Renal pelvis (tissue), 4 donors: ENCODE measurements around the gene EIF3K. TPM values are rescaled to one million over a fixed set of nuclear protein-coding genes. Genes with fewer than 3 reads are reported as not detected.

ENCODE experiments used
- DNase-seq: peaks from one replicate; pipeline ENCODE4 v3.0.0-alpha.2; 2013
- polyA plus RNA-seq, 3 donors: library from polyadenylated mRNA; unstranded; fragments of 120-200 nt; gene quantifications; one replicate each; pipeline ENCODE4 v1.2.1, GENCODE V29; 2013; ENCODE audit not compliant: insufficient read length in 3 of 3

Gene EIF3K
- polyA plus RNA-seq, 3 donors: 334 to 353 (median 345) TPM

- no peak for DNase-seq
These were observed 25.7 kb downstream of the EIF3K start for GRCh38 chr19:38644719-38645118.

GRCh38 chr19:38647368-38647965, 28.5 kb downstream of the EIF3K start, which contains the start of gene ACTN4:
Gene ACTN4 (plus strand): TSS chr19:38647649. CDS start chr19:38647746, 97 bp downstream.
- DNase-seq: peak; percentile 97

GRCh38 chr19:38647966-38648768, 29.2 kb downstream of the EIF3K start:
- DNase-seq: no peak

- no peak for DNase-seq
These were observed 29.8 kb downstream of the EIF3K start for GRCh38 chr19:38648769-38649304.

- no peak for DNase-seq
These were observed 30.6 kb downstream of the EIF3K start for GRCh38 chr19:38649305-38650171.

- DNase-seq: no peak
These were observed 31.3 kb downstream of the EIF3K start for GRCh38 chr19:38650172-38650775.

GRCh38 chr19:38650911-38651584, 32.1 kb downstream of the EIF3K start:
- DNase-seq: no peak

GRCh38 chr19:38653028-38653571, 34.1 kb downstream of the EIF3K start:
- no peak for DNase-seq

GRCh38 chr19:38654628-38655055, 35.7 kb downstream of the EIF3K start:
- no peak for DNase-seq

- DNase-seq: no peak
These were observed 36.3 kb downstream of the EIF3K start for GRCh38 chr19:38655148-38655824.

- no peak for DNase-seq
These were observed 37.4 kb downstream of the EIF3K start for GRCh38 chr19:38656171-38656981.

GRCh38 chr19:38657633-38658222, 38.7 kb downstream of the EIF3K start:
- no peak for DNase-seq

- DNase-seq: peak; percentile 87
These were observed 39.7 kb downstream of the EIF3K start for GRCh38 chr19:38658462-38659306.

GRCh38 chr19:38660724-38661123, 41.7 kb downstream of the EIF3K start:
- DNase-seq: no peak

- DNase-seq: no peak
These were observed 42.1 kb downstream of the EIF3K start for GRCh38 chr19:38661136-38661535.

GRCh38 chr19:38661996-38662395, 43.0 kb downstream of the EIF3K start:
- DNase-seq: no peak

GRCh38 chr19:38662537-38663155, 43.7 kb downstream of the EIF3K start:
- DNase-seq: no peak
